Heart right ventricle (tissue), 16 donors: ENCODE measurements around the gene PDLIM4. TPM values are rescaled to one million over a fixed set of nuclear protein-coding genes. Genes with fewer than 3 reads are reported as not detected.

Source experiments
- ATAC-seq, 8 donors: fragments of 200-7000 bp; cut with Tn5 transposase; one replicate each; pipeline ENCODE4 v1.9.1; 2020; ENCODE audit warnings: mild to moderate bottlenecking in 8 of 8, moderate library complexity in 8 of 8, moderate number of reproducible peaks in 1 of 8
- DNase-seq, 2 donors: peaks; one replicate each; pipeline ENCODE4 v3.0.0-alpha.2; 2020
- H3K27ac ChIP-seq, 10 donors: fragments of 200-600 bp; sonication (generic) in 2 of 10; one replicate each; pipeline versions ENCODE4 v1.5.0 to v1.8.0; 2020 to 2022; ENCODE audit warnings: mild to moderate bottlenecking in 3 of 10
- H3K27me3 ChIP-seq, 7 donors: fragments of 200-600 bp; one replicate each; pipeline ENCODE4 v1.8.0; 2021 to 2022; ENCODE audit warnings: mild to moderate bottlenecking in 2 of 7
- H3K36me3 ChIP-seq, 9 donors: fragments of 200-600 bp; sonication (generic) in 1 of 9; one replicate each; pipeline versions ENCODE4 v1.5.0 to v1.8.0; 2020 to 2022; ENCODE audit warnings: mild to moderate bottlenecking in 2 of 9
- H3K4me1 ChIP-seq, 9 donors: fragments of 200-600 bp; sonication (generic) in 1 of 9; one replicate each; pipeline versions ENCODE4 v1.5.0 to v1.8.0; 2020 to 2022; ENCODE audit warnings: mild to moderate bottlenecking in 4 of 9
- H3K4me3 ChIP-seq, 10 donors: fragments of 200-600 bp; sonication (generic) in 2 of 10; one replicate each; pipeline versions ENCODE4 v1.5.0 to v1.8.0; 2020 to 2022; ENCODE audit warnings: mild to moderate bottlenecking in 7 of 10, moderate library complexity in 2 of 10
- H3K9me3 ChIP-seq, 11 donors: fragments of 200-600 bp in 10 of 11; sonication (generic) in 2 of 11; one replicate each; pipeline versions ENCODE4 v1.5.0 to v1.8.0; 2013 to 2022; ENCODE audit warnings: mild to moderate bottlenecking in 2 of 11, control low read depth in 1 of 11, moderate library complexity in 1 of 11
- WGBS, 2 donors: extraction: QIAGEN DNeasy Blood & Tissue Kit; methylation state at CpG; one replicate each; pipeline ENCODE4 v1.1.7; 2013; ENCODE audit warnings: inconsistent platforms in 1 of 2; 5-methylcytosine and 5-hydroxymethylcytosine counted together
- intact Hi-C, 10 donors: fragments of 100-400 bp; cut with DNase I; formaldehyde crosslinking; loops; one replicate each; pipeline versions ENCODE4 v1.11.1 to v1.14.2; 2022
- polyA plus RNA-seq, 2 donors: library from polyadenylated mRNA; stranded (reverse); fragments of 200-250 nt; gene quantifications; one replicate each; pipeline ENCODE4 v1.2.3, GENCODE V29; 2013
- total RNA-seq, 10 donors: library from RNA; stranded (reverse); fragmentation: NEBNext Ultra II Directional in 3 of 10; extraction: Animal tissue kit (Norgen Biotek cat#: 25700) in 3 of 10; gene quantifications; one replicate each; pipeline versions ENCODE4 v1.2.1 to v1.2.4, GENCODE V29; 2021 to 2023
- TF ChIP-seq, protein P1 (sequence below), 9 donors: fragments of 200-600 bp; sonication (generic) in 2 of 9; IDR thresholded peaks; one replicate each; pipeline versions ENCODE4 v1.5.0 to v1.8.0; 2021 to 2022; ENCODE audit warnings: antibody characterized with exemption in 9 of 9, mild to moderate bottlenecking in 5 of 9, moderate library complexity in 1 of 9
- donor health status: Arrhythmogenic right ventricular cardiomyopathy.
- donor health status: ischemic (EF 13 %, LVEDD 7.1; RV severe dilation, severe dysfunction).
- donor health status: healthy with polysubstance abuse.
- donor health status: DM: no; HTN: yes; CAD: no.
- donor health status: DM: no; HTN: no; CAD: no.
- donor health status: ischemic (EF 25% LVEDD 6.9; RV normal size, moderate dysfunction).
- donor health status: ischemic (EF 25% LVEDD 5.7; RV mildly dilated, moderate dysfunction).
- donor health status: healthy.
- donor health status: DM: yes; HTN: yes; CAD: no.
- donor health status: Ischemic cardiomyopathy.
- donor health status: ischemic (EF 35%, LVEDD 5.7; RV mildly dilated, moderate dysfunction).
- donor health status: nonischemic (EF 11% LVEDD 7.7; RV severe dilation, severe dysfunction).
- donor health status: DM: yes; HTN: yes; CAD: no.
- donor health status: PGD.
- donor health status: ischemic (EF 29% LVEDD 5.4; RV normal size, mild dysfunction).
- donor health status: nonischemic (EF 23%, LVEDD 6.1; RV moderate dilation, normal function).

PDLIM4 gene
- total and polyA plus RNA-seq, 12 donors = 2.1 to 15.3 (median 3.6) TPM

DNA sequence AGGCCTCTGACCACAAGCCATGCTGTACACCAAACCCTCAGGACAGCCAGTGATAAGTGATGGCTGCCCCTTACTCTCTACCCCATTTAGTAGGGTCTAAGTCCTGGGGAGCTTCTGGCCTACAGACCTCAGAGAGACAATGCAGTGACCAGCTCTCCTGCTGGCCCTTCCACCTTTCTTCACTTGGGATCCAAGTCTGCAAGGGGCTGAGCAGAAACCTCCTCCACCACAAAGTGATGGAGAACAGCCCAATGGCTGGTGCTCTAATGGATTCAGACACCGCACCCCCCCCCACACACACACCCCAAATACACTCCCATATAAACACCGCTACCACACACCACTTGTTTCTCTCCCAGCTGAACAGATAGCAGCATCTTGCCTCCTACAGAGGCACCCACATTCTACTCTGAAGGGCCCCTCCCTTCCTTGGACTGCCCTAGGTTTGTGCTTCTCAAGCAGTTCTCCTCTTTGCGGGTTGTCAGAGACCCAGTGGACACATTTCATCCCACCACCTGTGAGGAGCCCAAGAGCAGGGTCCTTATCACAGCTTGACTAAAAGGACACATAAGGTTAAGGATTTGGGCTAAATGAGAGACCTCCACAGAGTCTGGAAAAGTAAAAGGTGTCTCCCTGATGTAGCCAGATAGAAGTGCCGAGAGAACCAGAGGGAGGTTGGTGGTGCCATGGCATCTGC, 1.3 kb upstream of the PDLIM4 start:
- TF ChIP-seq, protein P1, sequence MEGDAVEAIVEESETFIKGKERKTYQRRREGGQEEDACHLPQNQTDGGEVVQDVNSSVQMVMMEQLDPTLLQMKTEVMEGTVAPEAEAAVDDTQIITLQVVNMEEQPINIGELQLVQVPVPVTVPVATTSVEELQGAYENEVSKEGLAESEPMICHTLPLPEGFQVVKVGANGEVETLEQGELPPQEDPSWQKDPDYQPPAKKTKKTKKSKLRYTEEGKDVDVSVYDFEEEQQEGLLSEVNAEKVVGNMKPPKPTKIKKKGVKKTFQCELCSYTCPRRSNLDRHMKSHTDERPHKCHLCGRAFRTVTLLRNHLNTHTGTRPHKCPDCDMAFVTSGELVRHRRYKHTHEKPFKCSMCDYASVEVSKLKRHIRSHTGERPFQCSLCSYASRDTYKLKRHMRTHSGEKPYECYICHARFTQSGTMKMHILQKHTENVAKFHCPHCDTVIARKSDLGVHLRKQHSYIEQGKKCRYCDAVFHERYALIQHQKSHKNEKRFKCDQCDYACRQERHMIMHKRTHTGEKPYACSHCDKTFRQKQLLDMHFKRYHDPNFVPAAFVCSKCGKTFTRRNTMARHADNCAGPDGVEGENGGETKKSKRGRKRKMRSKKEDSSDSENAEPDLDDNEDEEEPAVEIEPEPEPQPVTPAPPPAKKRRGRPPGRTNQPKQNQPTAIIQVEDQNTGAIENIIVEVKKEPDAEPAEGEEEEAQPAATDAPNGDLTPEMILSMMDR (IDR thresholded peaks at IDR 0.05) = no peak
- no peak overlapping the region for H3K27ac ChIP-seq
- WGBS, 2 donors = 98 to 99% methylated on average over 4 of the region's 4 CpGs
- no peak overlapping the region for H3K4me3 ChIP-seq
- no peaks in the 10 kb centered on the region for H3K9me3 ChIP-seq
- peaks cover 0 to 24% (median 0%) of the 10 kb centered on the region in 7 donors for H3K27me3 ChIP-seq
- H3K4me1 ChIP-seq = peaks cover 15 to 61% (median 41%) of the 10 kb centered on the region in 9 donors
- no peaks in the 10 kb centered on the region for H3K36me3 ChIP-seq
- ATAC-seq (no peak), DNase-seq (peak in 1 of 2 donors; percentile 2)
- intact Hi-C loops = no loop called here

DNA sequence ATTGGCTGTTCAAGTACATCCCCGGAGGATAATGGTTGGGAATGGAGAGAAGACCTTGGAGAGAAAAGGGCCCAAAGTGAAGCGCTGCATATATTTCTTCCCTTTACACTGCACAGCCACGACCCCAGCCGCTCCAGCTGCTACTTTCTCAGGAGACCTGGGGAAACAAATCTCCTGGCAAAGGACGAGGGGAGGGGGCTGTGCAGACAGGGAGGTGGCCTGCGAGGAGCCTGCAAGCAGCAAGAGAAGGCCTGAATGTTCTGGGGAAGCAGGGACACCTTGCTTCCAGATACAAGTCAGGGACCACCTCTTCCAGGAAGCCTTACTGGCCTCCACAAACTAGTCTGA, 739 bp upstream of the PDLIM4 start:
- Histone ChIP-seq H3K27ac (peak overlapping the region in 2 of 10 donors; percentile 50 to 72), H3K4me1 (peaks cover 17 to 66% (median 46%) of the 10 kb centered on the region in 9 donors), H3K27me3 (peaks cover 0 to 24% (median 0%) of the 10 kb centered on the region in 7 donors), H3K9me3 (no peaks in the 10 kb centered on the region), H3K4me3 (peak overlapping the region in 2 of 10 donors; percentile 5 to 57), H3K36me3 (no peaks in the 10 kb centered on the region)
- intact Hi-C loops = no loop called here
- ATAC-seq (no peak), DNase-seq (peak in 1 of 2 donors; percentile 4)
- 95% methylated on average over 6 of the region's 6 CpGs for WGBS, 2 donors
- TF ChIP-seq, protein P1 (IDR thresholded peaks at IDR 0.05) = no peak

DNA sequence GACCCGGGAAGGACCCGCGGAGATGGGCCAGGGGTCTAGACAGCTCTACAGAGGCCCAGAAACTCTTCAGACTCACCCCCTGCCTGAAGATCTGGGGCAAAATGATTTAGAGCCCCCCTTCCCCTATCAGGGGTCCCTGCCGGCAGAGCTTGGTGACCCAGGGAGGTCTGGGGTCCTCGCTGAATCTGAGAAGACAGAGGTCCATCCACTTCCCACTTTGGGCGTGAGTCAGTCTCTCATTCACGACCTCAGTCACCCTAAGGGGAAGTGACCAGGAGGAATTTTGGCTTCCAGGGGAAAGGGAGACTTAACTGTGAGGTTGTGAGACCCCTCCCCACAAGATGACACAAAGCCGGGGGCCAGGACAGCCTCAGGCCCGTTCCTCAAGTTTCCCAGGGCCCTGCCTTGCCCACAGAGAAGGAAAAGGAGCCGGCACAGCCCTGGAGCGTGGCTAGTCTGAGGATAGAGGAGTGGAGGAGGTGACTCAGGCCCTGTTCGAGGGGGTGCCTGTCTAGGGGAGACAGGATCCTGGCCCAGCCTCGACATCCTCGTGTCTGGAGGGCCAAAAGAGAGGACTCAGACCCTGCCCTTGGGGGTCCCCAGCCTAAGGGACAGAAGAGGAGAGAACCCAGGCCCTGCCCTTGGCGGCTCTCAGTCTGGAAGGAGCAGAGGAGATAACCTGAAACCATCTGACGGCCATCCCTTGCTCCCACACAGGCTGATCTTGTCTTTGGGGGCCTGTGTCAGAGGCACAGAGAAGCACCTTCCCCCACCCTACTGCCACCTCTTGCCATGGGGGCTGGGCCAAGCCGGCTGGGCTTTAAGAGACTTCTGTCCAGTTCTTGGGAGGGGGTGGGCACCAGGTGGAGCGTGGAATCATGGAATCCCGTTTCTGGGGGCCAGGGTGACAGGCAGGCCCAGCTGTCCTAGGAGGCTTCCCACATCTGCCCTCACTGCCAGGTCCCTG, 889 bp downstream of the PDLIM4 start:
- Histone ChIP-seq H3K27me3 (peaks cover 0 to 24% (median 0%) of the 10 kb centered on the region in 7 donors), H3K36me3 (no peaks in the 10 kb centered on the region), H3K4me1 (peaks cover 17 to 73% (median 50%) of the 10 kb centered on the region in 9 donors), H3K9me3 (no peaks in the 10 kb centered on the region), H3K27ac (peak overlapping the region in 8 of 10 donors; percentile 62 to 85 (median 71)), H3K4me3 (peak overlapping the region in 9 of 10 donors; percentile 45 to 67 (median 58))
- ATAC-seq = peak in 6 of 8 donors; percentile 12 to 48 (median 36)
- intact Hi-C loops = no loop called here
- DNase-seq = peak in 1 of 2 donors; percentile 13
- TF ChIP-seq, protein P1 (IDR thresholded peaks at IDR 0.05) = no peak
- 63 to 68% methylated on average over 19 of the region's 19 CpGs for whole genome bisulfite sequencing, 2 donors
